ENCODE results near the gene GNAI3. TPM values are rescaled to one million over a fixed set of nuclear protein-coding genes. Genes with fewer than 3 reads are reported as not detected.

Gene GNAI3
- total RNA-seq, 1 donor = 17.6 TPM

DNA sequence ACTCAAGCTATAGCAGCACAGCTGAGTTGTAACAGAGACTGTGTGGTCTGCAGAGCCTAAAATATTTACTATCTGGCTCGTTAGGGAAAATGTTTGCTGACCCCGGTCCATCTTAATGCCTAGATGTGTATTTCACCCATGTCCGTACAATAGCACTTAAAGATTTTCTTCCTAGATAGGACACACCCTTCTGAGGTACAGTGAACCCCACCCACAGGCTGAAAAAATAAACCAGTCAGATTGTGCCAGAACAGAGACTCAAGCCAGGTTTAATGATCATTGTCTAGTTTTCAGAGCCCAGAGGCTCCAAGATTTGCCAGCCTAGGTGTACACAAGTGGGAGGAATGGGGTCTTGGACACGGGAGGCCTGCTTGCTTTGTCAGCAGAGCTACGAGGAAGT lies 44.5 kb upstream of the GNAI3 start:
- no peak for DNase-seq (ENCODE audit: low read depth)
- TF ChIP-seq, protein P1, sequence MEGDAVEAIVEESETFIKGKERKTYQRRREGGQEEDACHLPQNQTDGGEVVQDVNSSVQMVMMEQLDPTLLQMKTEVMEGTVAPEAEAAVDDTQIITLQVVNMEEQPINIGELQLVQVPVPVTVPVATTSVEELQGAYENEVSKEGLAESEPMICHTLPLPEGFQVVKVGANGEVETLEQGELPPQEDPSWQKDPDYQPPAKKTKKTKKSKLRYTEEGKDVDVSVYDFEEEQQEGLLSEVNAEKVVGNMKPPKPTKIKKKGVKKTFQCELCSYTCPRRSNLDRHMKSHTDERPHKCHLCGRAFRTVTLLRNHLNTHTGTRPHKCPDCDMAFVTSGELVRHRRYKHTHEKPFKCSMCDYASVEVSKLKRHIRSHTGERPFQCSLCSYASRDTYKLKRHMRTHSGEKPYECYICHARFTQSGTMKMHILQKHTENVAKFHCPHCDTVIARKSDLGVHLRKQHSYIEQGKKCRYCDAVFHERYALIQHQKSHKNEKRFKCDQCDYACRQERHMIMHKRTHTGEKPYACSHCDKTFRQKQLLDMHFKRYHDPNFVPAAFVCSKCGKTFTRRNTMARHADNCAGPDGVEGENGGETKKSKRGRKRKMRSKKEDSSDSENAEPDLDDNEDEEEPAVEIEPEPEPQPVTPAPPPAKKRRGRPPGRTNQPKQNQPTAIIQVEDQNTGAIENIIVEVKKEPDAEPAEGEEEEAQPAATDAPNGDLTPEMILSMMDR (IDR thresholded peaks at IDR 0.05; ENCODE audit: insufficient read depth, low read length) = no peak
- H3K4me3 ChIP-seq (ENCODE audit: low read depth, low read length) = no peak overlapping the region

DNA sequence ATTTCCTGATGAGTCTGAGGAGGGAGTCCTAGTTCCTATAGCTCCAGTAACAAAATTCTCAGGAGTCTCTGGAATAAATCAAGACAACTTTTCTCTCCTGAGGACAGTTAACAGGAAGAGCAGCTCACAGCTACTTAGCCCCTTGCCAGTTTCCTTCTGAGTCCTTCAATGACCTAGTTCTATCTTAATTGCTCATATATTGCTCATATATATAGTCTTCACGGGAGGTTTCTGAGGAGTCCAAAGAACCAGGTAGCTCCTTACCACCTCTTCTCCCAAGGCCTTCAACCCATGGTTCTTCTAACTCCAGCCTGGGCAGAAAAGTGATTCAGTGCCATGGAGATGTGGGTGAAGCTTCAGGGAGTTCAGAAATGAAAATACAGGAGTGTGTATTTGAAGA lies 43.4 kb upstream of the GNAI3 start:
- TF ChIP-seq, protein P1 (IDR thresholded peaks at IDR 0.05; ENCODE audit: insufficient read depth, low read length) = no peak
- H3K4me3 ChIP-seq (ENCODE audit: low read depth, low read length) = no peak overlapping the region
- no peak for DNase-seq (ENCODE audit: low read depth)

DNA sequence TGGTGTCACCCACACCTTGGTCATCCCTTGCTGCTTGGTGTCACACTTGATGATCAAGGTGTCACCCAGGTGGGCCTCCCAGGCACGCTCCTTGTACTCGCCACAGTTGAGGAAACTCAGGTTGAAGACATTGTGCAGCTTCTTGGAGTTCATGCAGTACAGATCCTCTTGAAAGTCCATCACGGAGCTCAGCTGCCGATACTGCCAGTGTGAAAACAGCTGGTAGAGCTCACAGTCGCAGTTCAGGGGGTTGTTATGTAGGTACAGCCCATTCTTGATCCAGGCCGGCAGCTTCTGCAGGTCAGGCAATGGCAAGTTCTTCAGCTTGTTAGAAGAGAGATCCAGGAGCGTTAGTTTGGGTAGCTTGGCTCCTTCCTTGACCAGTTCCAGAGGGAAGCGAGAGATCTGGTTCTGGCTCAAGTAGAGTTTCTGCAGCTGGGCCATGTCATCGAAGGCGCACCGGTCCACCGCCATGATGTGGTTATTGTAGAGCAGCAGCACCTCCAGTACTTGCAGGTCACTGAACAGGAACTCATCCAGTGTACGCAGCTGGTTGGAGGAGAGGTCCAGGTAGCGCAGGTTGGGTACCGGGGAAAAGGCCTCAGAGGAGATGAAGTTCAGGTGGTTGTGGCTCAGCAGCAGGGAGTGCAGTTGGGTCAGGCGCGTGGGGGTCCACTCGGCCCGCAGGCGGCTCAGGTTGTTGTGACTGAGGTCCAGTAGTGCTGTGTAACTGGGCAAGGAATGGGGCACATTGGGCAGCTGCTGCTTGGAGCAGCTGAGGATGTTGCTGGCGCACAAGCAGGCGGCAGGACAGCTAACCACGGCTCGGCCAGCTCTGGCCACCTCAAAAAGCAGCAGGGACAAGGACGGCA lies 40.2 kb upstream of the GNAI3 start:
- H3K4me3 ChIP-seq (ENCODE audit: low read depth, low read length) = no peak overlapping the region
- DNase-seq (ENCODE audit: low read depth) = no peak
- TF ChIP-seq, protein P1 (IDR thresholded peaks at IDR 0.05; ENCODE audit: insufficient read depth, low read length) = no peak

DNA sequence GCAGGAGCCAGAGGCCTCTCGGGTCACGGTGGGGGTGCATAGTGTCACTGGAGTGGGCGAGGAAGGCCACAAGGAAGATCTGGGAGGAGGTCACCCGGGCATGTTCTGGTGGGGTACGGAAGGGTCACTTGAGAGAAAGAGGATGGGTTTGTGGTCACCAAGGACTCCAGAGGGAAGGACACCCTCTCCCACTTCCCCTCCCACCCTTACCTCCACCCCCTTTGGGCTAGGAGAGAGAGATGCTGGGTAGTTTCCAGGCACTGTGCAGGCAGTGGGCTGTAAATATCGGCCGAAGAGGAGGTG lies 39.6 kb upstream of the GNAI3 start:
- TF ChIP-seq, protein P1 (IDR thresholded peaks at IDR 0.05; ENCODE audit: insufficient read depth, low read length) = no peak
- no peak for DNase-seq (ENCODE audit: low read depth)
- H3K4me3 ChIP-seq (ENCODE audit: low read depth, low read length) = peak overlapping the region; percentile 75

DNA sequence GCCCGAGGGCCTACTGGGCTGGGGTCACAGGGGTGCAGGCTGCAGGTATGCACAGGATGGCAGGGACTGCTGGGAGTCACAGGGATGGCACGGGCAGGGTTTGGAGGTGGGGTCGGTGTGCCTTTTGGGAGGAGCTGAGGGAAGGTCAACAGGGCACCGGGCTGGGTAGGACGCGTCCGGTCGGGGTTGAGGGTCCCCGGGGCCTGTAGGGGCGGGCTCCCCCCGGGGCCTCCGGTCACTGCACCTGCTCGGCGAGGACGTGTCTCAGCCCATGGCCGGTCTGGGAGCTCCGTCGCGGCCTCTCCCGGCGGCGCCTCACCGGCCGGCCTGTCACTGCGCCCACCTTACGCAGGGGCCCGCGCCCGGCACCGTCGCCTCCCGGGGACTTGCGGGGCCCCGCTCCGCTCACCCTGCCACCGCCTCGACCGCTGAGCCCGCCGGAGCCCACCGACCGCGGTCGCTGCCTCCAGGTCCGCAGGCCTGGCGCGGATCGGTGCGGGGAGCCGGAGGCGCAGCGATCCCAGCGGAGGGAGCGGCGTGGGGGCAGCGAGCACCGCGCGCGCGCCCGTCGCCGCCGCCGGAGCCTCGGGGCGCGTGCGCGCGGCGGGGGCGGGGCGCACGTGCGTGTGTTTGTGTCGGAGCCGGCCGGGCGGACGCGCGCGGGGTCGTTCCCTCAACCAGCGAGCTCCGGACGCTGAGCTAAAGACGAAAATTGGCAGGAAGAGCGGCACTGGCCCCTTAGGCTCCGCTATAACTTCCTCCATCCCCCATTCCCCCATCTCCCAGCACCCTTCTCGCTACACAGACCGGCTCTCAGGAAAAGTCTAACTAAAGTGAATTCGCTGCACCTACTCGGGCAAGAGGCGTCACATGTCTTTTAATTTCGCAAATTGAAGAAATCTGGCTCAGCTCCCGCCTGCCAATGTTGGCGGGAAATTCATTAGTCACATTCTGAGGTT lies 39.0 kb upstream of the GNAI3 start, which contains the start of gene AMIGO1:
AMIGO1 (minus strand) TSS at position 552 of the 959 bp plus-strand sequence. CDS start 815 bp downstream, outside the sequence.
- H3K4me3 ChIP-seq (ENCODE audit: low read depth, low read length) = peak within 1 kb of the TSS; percentile 75
- DNase-seq (ENCODE audit: low read depth) = peak; percentile 22
- TF ChIP-seq, protein P1 (IDR thresholded peaks at IDR 0.05; ENCODE audit: insufficient read depth, low read length) = no peak

DNA sequence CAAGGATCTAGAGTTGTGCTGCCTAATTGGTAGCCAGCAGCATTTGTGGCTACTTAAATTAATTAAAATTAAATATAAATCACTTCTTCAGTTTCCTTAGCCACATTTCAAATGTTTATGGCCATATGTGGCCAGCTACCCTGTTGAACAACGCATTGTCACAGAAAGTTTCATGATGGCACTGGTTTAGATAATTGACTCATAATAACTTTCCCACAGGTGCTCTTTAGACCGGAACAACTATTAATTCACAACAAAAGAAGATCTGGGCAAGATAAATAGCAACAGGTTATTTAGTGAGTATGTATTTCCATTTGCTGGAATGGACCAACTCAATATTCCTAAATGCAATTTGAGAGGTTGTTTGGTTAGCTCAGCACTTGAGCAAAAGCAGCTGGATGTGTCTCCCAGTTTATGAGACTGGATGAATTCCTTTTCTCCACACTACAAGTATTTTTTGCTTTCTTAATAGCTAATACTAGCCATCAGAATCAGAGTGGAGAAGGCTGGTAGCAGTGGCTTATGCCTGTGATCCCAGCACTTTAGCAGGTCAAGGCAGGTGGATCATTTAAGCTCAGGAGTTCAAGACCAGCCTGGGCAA lies 35.2 kb upstream of the GNAI3 start:
- DNase-seq (ENCODE audit: low read depth) = no peak
- TF ChIP-seq, protein P1 (IDR thresholded peaks at IDR 0.05; ENCODE audit: insufficient read depth, low read length) = no peak
- no peak overlapping the region for H3K4me3 ChIP-seq (ENCODE audit: low read depth, low read length)
